Activated T-helper 9 cell treated with anti-CD3 and anti-CD28 coated beads, Interleukin-2, amount 50 U/mL, for 16 hours (primary cell): ENCODE data around the gene HEATR9.

ENCODE experiments used
- DNase-seq: peaks from one replicate; pipeline ENCODE4 v3.0.0-alpha.2; 2020; ENCODE audit warnings: low read depth

HEATR9 gene

DNA sequence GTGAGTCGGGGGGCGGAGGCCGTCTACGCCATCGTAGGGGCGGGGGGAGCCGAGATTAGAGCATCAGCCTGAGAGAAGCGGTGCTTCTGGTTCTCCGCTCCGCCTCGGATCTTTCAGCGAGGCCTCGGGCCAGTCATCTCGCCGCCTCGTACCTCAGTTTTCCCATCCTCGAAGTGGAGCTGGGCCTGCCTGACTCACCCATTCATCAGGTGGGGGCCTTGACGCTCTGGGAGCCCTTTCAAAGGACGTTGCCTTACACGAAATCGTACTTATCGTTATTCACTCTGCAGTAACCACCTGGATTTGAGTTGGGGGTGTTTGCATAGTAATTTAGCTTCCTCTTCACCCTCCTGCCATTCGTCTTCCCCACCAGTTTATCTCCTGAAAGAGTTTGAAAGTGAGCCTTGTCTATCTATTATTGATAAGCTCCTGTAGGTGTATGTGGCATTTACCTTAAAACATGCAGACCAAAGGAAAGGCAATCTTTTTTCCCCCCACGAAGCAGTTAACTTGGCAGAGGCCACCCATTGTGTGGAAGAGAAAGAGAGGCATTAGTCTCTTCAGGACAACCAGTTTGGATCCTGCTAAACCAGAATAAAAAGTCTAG is 58.7 kb downstream of the HEATR9 start:
- DNase-seq: no peak

DNA sequence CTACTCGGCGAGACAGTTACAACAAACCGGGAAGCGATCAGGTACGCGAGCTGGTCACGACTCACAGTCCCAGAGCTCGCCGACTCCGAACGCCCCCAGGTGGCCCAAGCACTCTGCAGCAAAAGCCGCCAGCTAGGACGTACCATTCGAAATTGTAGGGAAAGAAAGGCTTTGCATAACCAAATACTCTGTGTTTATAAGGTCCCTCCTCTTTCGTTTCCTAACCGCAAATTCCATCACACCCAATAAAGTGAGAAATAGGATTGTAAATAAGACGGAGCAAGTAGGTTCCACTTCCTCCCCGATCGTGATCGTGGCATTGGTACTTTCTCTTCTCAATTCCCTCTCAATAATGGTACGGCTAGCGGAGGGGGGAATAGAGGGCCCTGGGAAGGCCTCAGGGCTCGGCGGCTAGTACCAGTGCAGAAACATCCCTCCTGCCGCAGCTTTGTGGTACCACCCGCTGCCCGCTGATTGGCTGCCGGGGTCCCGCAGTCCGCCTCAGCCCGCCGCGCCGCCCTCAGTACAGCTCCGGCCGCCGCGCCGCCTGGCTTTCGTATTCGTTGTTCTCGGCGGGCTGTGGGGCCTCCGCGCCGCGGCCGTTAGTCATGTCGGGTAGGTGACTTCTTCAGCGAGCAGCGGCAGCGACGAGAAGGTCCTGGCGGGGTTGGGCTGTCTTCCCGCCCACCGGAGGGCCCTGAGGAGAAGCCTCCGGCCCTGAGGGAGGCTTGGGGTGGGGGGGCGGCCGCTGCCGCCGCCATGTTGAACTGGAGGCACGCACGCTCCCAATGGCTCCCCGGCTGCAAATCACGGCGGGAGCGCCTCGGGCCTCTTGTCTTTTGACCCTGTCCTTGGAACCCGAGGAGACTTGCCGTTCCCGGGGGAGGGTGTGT is 59.5 kb downstream of the HEATR9 start, which contains the start of gene TAF15:
Gene TAF15, plus strand, starts transcription at position 523 of the 893 bp plus-strand sequence. Its CDS starts 86 bp downstream, at position 609.
- DNase-seq: peak; percentile 93

GRCh38 chr17:35808240-35808961 is 60.3 kb downstream of the HEATR9 start:
- no peak for DNase-seq

DNA sequence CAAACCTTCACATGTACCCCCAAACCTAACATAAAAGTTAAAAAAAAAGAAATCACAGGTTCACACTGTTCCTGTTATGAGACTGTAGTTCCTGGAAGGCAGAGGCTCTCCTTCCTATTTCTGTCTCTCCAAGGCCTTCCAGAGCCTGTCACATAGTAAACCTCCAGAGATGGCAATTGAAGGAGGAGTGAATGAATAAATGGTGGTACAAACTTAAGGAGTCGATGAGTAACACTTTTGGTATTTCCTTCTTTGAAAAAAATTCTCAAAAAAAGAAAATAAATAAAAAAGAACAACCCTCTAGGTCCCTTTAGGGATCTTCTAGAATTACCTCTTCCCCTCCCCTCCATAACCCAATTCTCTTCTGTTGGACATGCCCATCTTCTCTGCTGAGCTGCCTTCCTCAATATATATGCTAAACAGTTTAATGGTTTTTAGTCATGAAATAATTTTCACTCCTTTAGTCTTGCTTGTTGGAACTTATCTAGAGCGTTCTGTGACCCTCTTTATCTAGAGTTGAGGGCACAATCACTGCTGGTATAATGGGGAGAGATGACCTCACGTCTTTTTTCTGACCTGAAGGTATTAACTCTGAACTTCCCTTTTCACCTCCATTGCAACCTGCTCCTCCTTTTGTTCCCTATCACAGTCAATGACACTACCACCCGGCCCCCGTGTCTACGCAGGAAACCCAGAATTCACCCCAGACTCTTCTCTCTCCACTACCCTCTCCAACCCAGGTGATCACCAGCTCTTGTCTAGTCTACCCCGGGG is 61.1 kb downstream of the HEATR9 start:
- DNase-seq: no peak
